ENCODE measurements around the gene FXYD1. TPM values are rescaled to one million over a fixed set of nuclear protein-coding genes. Genes with fewer than 3 reads are reported as not detected.
"Not testable (repeated sequence)": the region's sequence is repeated elsewhere in the genome, so short reads cannot be mapped to it uniquely, and the experiment has no call there.

Gene FXYD1
- total RNA-seq, 4 donors from 2014 or later = 18.1 to 214 (median 105) TPM

- no peak for DNase-seq
- H3K36me3 ChIP-seq = no peaks in the 10 kb centered on the region
- intact Hi-C loops (cut with DNase I; ENCODE audit: low total_unique reads) = no loop called here
- H3K27me3 ChIP-seq = no peaks in the 10 kb centered on the region
- H3K4me3 ChIP-seq = no peak overlapping the region
- TF ChIP-seq POLR2A (IDR thresholded peaks at IDR 0.05) (no peak), CTCF (IDR thresholded peaks at IDR 0.05) (no peak)
- no peak overlapping the region for H3K27ac ChIP-seq
- H3K4me1 ChIP-seq = peaks cover 0 to 6% of the 10 kb centered on the region in 2 donors
- no peaks in the 10 kb centered on the region for H3K9me3 ChIP-seq
Measured at GRCh38 chr19:35150445-35150844, 11.8 kb downstream of the FXYD1 start.

GRCh38 chr19:35151273-35152065 lies 12.8 kb downstream of the FXYD1 start:
- Histone ChIP-seq H3K27me3 (no peaks in the 10 kb centered on the region), H3K9me3 (no peaks in the 10 kb centered on the region), H3K4me1 (peaks cover 0 to 6% of the 10 kb centered on the region in 2 donors), H3K4me3 (no peak overlapping the region), H3K36me3 (no peaks in the 10 kb centered on the region), H3K27ac (no peak overlapping the region)
- intact Hi-C loops (cut with DNase I; ENCODE audit: low total_unique reads) = no loop called here
- no peak for TF ChIP-seq POLR2A (IDR thresholded peaks at IDR 0.05)
- TF ChIP-seq CTCF (IDR thresholded peaks at IDR 0.05) = no peak
- no peak for DNase-seq

GRCh38 chr19:35153129-35153522 lies 14.5 kb downstream of the FXYD1 start:
- H3K9me3 ChIP-seq; intact Hi-C loops (cut with DNase I; ENCODE audit: low total_unique reads); H3K4me3 ChIP-seq; DNase-seq; H3K27ac ChIP-seq; H3K36me3 ChIP-seq; H3K4me1 ChIP-seq; H3K27me3 ChIP-seq: not testable (repeated sequence)

GRCh38 chr19:35153701-35154524 lies 15.3 kb downstream of the FXYD1 start:
- no peaks in the 10 kb centered on the region for H3K9me3 ChIP-seq
- DNase-seq = no peak
- no peaks in the 10 kb centered on the region for H3K36me3 ChIP-seq
- peaks cover 0 to 6% of the 10 kb centered on the region in 2 donors for H3K4me1 ChIP-seq
- peak overlapping the region; percentile 70 to 78 for H3K27ac ChIP-seq
- H3K27me3 ChIP-seq = no peaks in the 10 kb centered on the region
- peak in 3 of 4 experiments; percentile 42 to 58 (median 44) for TF ChIP-seq CTCF (IDR thresholded peaks at IDR 0.05)
- no peak for TF ChIP-seq POLR2A (IDR thresholded peaks at IDR 0.05)
- H3K4me3 ChIP-seq = peak overlapping the region; percentile 40 to 57
- intact Hi-C loops (cut with DNase I; ENCODE audit: low total_unique reads) = no loop called here

GRCh38 chr19:35154525-35155406 lies 16.1 kb downstream of the FXYD1 start, which contains the start of gene FXYD5:
FXYD5 (plus strand) TSS chr19:35154735; CDS start chr19:35155551, 816 bp downstream.
- H3K27ac ChIP-seq = peak within 1 kb of the TSS; percentile 70 to 78
- peak within 1 kb of the TSS; percentile 40 to 57 for H3K4me3 ChIP-seq
- no peaks in the 10 kb centered on the region for H3K9me3 ChIP-seq
- H3K36me3 ChIP-seq = no peaks in the 10 kb centered on the region
- peak in 1 of 4 experiments; percentile 16 for TF ChIP-seq CTCF (IDR thresholded peaks at IDR 0.05)
- TF ChIP-seq POLR2A (IDR thresholded peaks at IDR 0.05) = peak; percentile 9 to 43
- peak; percentile 53 to 63 for DNase-seq
- intact Hi-C loops (cut with DNase I; ENCODE audit: low total_unique reads) = no loop called here
- peaks cover 0 to 6% of the 10 kb centered on the region in 2 donors for H3K4me1 ChIP-seq
- H3K27me3 ChIP-seq = no peaks in the 10 kb centered on the region

Data from uterus (tissue), 4 donors.